IPS-15b (cell line): ENCODE measurements around the gene ST3GAL6.

ENCODE experiments used
- H3K27me3 ChIP-seq: one replicate; pipeline ENCODE4 v1.6.1; 2013; ENCODE audit warnings: low read length; ENCODE audit not compliant: control insufficient read depth, insufficient read depth
- H3K36me3 ChIP-seq: one replicate; pipeline ENCODE4 v1.6.1; 2013; ENCODE audit warnings: low read length; ENCODE audit not compliant: control insufficient read depth, insufficient read depth
- H3K4me1 ChIP-seq: one replicate; pipeline ENCODE4 v1.6.1; 2013; ENCODE audit warnings: mild to moderate bottlenecking, low read length; ENCODE audit not compliant: control insufficient read depth, insufficient read depth
- H3K4me3 ChIP-seq: one replicate; pipeline ENCODE4 v1.5.1; 2013; ENCODE audit warnings: low read depth, low read length
- H3K9ac ChIP-seq: one replicate; pipeline ENCODE4 v1.6.1; 2013; ENCODE audit warnings: low read depth, mild to moderate bottlenecking, low read length
- H3K9me3 ChIP-seq: one replicate; pipeline ENCODE4 v1.6.1; 2013; ENCODE audit warnings: mild to moderate bottlenecking, low read length; ENCODE audit not compliant: control insufficient read depth, insufficient read depth

The ST3GAL6 gene, protein sequence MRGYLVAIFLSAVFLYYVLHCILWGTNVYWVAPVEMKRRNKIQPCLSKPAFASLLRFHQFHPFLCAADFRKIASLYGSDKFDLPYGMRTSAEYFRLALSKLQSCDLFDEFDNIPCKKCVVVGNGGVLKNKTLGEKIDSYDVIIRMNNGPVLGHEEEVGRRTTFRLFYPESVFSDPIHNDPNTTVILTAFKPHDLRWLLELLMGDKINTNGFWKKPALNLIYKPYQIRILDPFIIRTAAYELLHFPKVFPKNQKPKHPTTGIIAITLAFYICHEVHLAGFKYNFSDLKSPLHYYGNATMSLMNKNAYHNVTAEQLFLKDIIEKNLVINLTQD

DNA sequence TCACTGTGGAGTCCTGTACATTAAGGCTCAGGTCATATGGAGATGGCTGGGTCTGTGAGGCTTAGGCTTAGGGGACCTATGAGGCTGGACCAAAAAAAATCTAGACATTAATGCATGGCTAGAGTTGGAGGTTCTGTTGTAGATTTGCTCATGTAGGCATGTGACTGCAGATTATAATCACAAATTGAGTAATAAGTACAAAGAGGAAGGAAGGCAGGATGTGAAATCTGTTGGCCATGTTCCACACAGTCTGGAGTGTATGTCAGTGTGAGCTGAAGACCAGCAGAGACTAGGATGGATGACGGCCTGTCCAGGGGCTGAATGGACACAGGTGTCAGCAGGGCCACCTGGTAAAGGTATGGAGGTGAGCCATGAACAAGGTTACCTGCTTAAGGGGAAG is at the start of gene ST3GAL6:
ST3GAL6 (plus strand) TSS at position 265 of the 400 bp plus-strand sequence. CDS start 5,101 bp downstream, outside the sequence.
- no peaks in the 10 kb centered on the region for H3K9me3 ChIP-seq
- no peaks in the 10 kb centered on the region for H3K36me3 ChIP-seq
- H3K4me3 ChIP-seq = no peak within 1 kb of the TSS
- H3K4me1 ChIP-seq = no peaks in the 10 kb centered on the region
- no peaks in the 10 kb centered on the region for H3K27me3 ChIP-seq
- H3K9ac ChIP-seq = no peak within 1 kb of the TSS

DNA sequence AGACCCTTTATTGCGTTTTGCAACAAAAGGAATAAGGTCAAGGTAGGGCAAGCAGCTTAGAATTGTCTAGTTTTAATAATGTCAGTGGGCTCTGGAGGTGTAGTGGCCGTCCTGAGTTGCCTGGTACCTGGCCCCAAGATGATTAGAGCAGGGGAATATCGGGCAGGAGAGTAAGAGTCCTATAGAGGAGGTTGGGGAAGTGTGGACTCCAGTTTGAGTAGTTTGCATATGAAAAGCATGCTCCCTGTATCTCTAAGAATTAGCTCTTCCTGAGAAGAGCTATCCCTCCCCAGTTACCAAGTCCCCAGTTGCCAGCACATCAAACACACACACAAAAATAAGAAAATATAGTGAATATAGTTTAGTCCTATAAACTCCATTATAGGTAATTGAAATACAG is 49.2 kb upstream of the ST3GAL6 start:
- no peaks in the 10 kb centered on the region for H3K9me3 ChIP-seq
- H3K4me1 ChIP-seq = peaks cover 14% of the 10 kb centered on the region
- no peaks in the 10 kb centered on the region for H3K27me3 ChIP-seq
- H3K4me3 ChIP-seq = no peak overlapping the region
- no peaks in the 10 kb centered on the region for H3K36me3 ChIP-seq
- H3K9ac ChIP-seq = no peak overlapping the region

DNA sequence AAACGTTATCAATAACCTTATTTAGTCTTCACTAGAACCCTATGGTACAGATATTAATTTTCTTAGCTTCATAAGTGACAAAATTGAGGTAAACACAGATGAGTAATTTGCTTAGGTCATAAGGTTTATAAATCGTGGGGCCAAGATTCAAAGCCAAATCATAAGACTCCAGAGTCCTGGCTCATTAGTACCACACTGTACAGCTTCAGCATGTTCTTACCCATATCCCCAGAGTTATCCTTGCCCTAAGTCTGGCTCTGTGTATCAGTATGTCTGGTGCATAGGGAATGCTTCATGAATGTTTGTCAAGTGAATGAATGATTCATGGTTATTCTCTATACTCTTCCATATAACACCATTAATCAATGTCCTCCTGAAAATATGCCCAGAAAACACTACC is 45.6 kb upstream of the ST3GAL6 start:
- H3K36me3 ChIP-seq = no peaks in the 10 kb centered on the region
- H3K27me3 ChIP-seq = peaks cover 2% of the 10 kb centered on the region
- no peaks in the 10 kb centered on the region for H3K9me3 ChIP-seq
- H3K4me3 ChIP-seq = no peak overlapping the region
- H3K4me1 ChIP-seq = peaks cover 9% of the 10 kb centered on the region
- H3K9ac ChIP-seq = no peak overlapping the region

DNA sequence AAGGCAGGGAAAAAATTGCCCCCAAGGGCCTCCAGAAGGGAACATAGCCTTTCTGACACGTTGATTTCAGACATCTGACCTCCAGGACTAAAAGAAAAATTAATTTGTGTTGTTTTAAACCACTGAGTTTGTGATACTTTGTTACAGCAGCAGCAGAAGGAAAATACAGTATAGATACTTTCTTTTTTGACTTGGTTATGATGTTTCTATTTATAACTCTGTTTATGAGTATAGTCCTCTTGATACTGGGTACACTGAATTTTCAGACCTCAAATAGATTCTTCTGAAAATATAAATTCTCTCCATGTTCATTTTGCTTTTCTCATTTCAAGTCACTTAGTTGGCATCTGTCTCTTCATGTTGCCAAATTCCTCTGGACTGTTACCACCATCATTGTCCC is 44.4 kb upstream of the ST3GAL6 start:
- no peak overlapping the region for H3K4me3 ChIP-seq
- H3K36me3 ChIP-seq = no peaks in the 10 kb centered on the region
- H3K4me1 ChIP-seq = peaks cover 12% of the 10 kb centered on the region
- H3K9me3 ChIP-seq = no peaks in the 10 kb centered on the region
- no peak overlapping the region for H3K9ac ChIP-seq
- H3K27me3 ChIP-seq = peaks cover 2% of the 10 kb centered on the region

DNA sequence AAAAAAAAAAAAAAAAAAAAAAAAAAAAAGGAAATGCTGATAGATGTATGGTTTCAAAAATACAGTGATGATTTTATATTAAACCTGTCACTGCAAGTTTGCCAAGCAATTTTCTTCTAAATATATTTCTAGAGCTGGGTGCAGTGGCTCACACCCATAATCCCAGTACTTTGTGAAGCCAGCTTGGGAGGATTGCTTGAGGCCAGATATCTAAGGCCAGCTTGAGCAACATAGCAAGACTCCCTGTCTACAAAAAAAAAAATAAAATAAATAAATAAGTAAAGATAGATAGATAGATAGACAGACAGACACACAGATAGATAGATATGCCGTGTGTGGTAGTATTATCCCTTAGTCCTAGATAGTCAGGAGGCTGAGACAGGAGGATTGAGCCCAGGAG is 41.4 kb upstream of the ST3GAL6 start:
- Histone ChIP-seq H3K9ac (no peak overlapping the region), H3K27me3 (peaks cover 5% of the 10 kb centered on the region)

DNA sequence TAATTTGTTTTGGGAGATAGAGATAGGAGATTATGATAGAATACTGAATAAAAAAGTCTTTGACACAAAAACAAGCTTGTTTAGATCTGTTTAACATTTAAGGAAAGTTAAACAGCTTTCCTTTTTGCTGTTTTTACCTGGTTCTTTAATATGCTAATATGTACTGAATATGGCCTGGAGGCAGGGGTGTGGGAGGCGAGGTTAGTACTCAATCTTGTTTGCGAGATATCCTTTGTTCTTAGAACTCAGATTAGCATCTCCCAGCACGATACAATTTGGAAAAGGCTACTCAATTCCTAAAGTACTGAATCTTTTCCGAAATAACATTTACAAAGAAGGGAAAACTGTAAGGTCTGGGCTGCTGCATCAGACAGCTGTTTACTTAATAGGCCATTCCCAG is 40.8 kb upstream of the ST3GAL6 start:
- Histone ChIP-seq H3K9me3 (no peaks in the 10 kb centered on the region), H3K4me1 (peaks cover 9% of the 10 kb centered on the region), H3K36me3 (no peaks in the 10 kb centered on the region), H3K9ac (no peak overlapping the region), H3K4me3 (no peak overlapping the region), H3K27me3 (peaks cover 5% of the 10 kb centered on the region)

More for the DNA sequence above, 41.4 kb upstream of the ST3GAL6 start:
- no peak overlapping the region for H3K4me3 ChIP-seq
- no peaks in the 10 kb centered on the region for H3K36me3 ChIP-seq
- no peaks in the 10 kb centered on the region for H3K9me3 ChIP-seq
- peaks cover 9% of the 10 kb centered on the region for H3K4me1 ChIP-seq

DNA sequence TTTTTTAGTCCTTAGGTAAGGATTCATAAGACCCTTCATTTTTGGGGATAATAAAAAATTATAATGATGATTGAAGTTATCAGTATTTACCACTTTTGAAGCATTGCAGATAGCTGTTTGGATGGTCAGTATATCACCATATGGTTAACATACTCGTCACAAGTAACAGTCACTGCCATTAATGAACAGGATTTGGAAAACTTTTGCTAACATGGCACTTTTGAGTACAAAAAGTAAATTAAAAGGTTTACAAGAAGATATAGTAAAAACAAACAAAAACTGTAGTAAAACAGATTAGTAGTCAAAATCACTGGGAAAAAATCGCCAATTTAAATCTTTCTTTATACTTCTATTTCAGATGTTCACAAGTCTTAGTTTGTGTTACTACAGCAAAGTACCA is 37.8 kb upstream of the ST3GAL6 start:
- Histone ChIP-seq H3K4me1 (peaks cover 9% of the 10 kb centered on the region), H3K4me3 (no peak overlapping the region), H3K9ac (no peak overlapping the region), H3K9me3 (no peaks in the 10 kb centered on the region), H3K36me3 (no peaks in the 10 kb centered on the region), H3K27me3 (peaks cover 5% of the 10 kb centered on the region)

DNA sequence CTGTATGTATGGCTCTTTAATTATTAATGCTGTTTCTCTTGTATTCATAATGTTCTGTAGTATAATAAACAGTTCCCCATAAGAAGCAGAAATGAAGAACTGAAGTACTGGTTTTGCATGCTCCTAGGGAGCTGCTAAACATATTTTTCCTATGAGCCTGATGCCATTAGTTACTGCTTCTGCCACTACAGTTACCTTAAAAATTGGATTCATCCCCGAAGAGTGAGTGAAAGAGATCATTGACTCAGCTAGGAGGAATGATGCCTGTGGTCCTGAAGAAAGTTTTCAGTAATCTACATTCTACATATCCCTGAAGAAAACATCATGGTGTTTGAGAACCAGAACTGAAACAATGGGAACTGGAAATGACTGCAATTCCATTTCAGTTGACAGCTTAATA is 37.1 kb upstream of the ST3GAL6 start:
- Histone ChIP-seq H3K4me1 (peaks cover 9% of the 10 kb centered on the region), H3K9ac (no peak overlapping the region), H3K36me3 (no peaks in the 10 kb centered on the region), H3K27me3 (peaks cover 9% of the 10 kb centered on the region), H3K4me3 (no peak overlapping the region), H3K9me3 (no peaks in the 10 kb centered on the region)

DNA sequence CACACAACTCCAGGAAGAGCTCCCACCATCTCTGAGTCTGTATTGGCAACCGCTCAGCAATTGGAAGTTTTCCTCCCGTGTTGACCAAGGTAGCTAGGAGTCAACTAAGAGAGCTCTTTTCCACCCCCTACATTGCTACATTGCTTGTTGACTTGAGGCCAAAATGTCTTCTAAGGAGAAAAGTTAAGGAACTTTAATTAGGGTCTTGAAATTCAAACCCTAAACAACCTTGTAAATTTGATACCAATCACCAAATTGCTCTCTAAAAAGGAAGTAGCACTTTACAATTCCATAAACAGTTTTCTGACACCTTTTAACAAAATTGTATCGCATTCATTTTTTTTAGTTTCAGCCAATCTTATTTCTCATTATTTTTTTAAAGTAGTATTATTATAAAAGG is 35.5 kb upstream of the ST3GAL6 start:
- peaks cover 12% of the 10 kb centered on the region for H3K27me3 ChIP-seq
- H3K9me3 ChIP-seq = no peaks in the 10 kb centered on the region
- peaks cover 5% of the 10 kb centered on the region for H3K4me1 ChIP-seq
- H3K36me3 ChIP-seq = no peaks in the 10 kb centered on the region
- no peak overlapping the region for H3K9ac ChIP-seq
- H3K4me3 ChIP-seq = no peak overlapping the region

DNA sequence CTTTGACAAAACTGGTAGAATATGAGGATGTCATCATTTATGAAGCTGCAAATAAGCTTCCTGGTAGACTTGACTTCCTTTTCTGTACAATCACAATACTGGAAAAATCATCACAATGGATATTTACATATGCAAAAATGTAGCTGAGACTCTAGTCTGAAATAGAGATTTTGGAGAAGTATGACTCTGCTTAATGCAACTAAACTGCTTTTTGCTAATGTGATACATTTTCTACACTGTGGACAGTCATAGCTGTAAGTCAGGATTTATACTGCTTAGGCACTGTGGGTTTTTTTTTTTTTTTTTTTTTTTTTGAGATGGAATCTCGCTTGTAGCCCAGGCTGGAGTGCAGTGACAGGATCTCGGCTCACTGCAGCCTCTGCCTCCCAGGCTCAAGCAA is 34.5 kb upstream of the ST3GAL6 start:
- Histone ChIP-seq H3K27me3 (peaks cover 18% of the 10 kb centered on the region), H3K9ac (no peak overlapping the region)

DNA sequence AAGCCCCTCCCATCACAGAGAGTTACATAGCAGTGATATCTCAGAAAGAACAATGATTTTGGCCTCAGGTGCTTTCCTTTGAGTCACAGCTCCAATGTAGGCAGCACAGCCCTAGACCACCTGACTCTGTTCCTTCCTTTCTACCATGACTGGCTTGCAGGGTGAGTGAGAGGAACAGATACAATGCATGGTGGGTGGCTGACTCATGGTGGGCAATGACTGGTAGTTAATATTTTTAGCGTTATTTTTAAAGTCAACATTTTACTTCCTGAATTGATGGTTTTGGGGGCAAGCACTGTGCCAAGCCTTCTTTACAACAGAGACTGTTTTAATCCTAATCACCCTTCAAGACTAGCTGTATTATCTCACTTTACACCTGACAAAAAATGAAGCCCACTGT is 32.8 kb upstream of the ST3GAL6 start:
- Histone ChIP-seq H3K9ac (no peak overlapping the region), H3K27me3 (peaks cover 30% of the 10 kb centered on the region), H3K4me3 (no peak overlapping the region), H3K9me3 (no peaks in the 10 kb centered on the region), H3K4me1 (no peaks in the 10 kb centered on the region), H3K36me3 (no peaks in the 10 kb centered on the region)

More for the DNA sequence above, 34.5 kb upstream of the ST3GAL6 start:
- H3K9me3 ChIP-seq = no peaks in the 10 kb centered on the region
- no peak overlapping the region for H3K4me3 ChIP-seq
- H3K4me1 ChIP-seq = peaks cover 2% of the 10 kb centered on the region
- no peaks in the 10 kb centered on the region for H3K36me3 ChIP-seq

DNA sequence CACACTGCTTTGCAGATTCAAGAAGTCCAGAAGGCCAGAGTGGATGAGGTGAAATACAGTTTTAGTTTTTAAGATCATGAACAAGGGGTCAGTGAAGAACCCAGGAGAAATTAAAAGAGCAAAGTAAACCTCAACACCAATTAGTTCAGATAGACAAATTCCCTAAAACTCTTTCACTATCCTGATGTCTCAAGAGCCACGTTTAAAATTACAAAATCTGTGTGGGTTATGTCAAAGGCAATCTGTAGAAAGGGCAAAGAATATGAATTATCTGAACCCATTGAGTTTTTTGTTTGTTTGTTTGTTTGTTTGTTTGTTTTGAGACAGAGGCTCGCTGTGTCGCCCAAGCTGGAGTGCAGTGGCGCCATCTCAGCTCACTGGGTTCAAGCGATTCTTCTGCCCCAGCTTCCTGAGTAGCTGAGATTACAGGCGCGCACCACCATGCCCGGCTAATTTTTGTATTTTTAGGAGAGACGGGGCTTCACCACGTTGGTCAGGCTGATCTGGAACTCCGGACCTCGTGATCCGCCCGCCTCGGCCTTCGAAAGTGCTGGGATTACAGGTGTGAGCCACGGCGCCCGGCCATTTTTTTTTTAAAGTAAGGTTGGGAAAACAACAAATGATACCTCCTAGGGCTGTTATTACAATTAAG is 32.1 kb upstream of the ST3GAL6 start:
- Histone ChIP-seq H3K27me3 (peaks cover 30% of the 10 kb centered on the region), H3K4me3 (no peak overlapping the region), H3K4me1 (no peaks in the 10 kb centered on the region), H3K9me3 (no peaks in the 10 kb centered on the region), H3K9ac (no peak overlapping the region), H3K36me3 (no peaks in the 10 kb centered on the region)
